ENCODE measurements around the gene XPO5. TPM values are rescaled to one million over a fixed set of nuclear protein-coding genes. Genes with fewer than 3 reads are reported as not detected.

Gene XPO5
- total RNA-seq, 1 experiment from 2014 or later, result 114 TPM

DNA sequence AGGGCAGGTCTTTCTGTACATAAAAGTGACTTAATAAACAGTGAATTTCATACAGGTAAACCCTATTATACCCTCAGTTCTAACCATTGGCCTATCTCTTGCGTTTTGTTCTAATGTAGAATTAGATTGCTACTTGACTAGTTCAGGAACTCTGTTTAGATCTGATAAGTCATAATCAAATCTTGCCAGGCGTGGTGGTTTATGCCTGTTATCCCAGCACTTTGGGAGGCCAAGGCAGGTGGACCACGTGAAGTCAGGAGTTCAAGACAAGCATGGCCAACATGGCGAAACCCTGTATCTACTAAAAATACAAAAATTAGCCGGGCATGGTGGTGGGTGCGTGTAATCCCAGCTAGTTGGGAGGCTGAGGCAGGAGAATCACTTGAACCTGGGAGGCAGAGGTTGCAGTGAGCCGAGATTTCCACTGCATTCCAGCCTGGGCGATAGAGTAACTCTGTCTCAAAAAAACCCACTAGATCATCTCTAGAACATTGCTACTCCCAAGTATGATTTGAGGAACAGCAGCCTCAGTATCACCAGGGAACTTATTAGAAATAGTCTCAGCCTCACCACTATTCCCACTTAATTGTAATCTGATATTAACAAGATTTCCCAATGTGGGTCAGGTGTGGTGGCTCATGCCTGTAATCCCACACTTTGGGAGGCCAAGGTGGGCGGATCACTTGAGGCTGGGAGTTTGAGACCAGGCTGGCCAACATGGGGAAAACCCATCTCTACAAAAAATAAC is 41.1 kb upstream of the XPO5 start:
- Mint-ChIP-seq H3K4me1 (no peaks in the 10 kb centered on the region), H3K27ac (no peak overlapping the region), H3K36me3 (ENCODE audit: insufficient read depth in 1 of 3, low read depth in 3 of 3) (peaks cover 11 to 50% (median 38%) of the 10 kb centered on the region in 3 experiments; a peak in 6 of 7 replicates), H3K27me3 (ENCODE audit: low read depth) (no peaks in the 10 kb centered on the region), H3K4me3 (no peak overlapping the region; a peak in 1 of 5 replicates), H3K9me3 (no peaks in the 10 kb centered on the region)
- Histone ChIP-seq H4K91ac (ENCODE audit: insufficient read length, low read depth, low read length) (no peak overlapping the region), H4K5ac (ENCODE audit: insufficient read length, low read depth, low read length) (no peak overlapping the region), H3K79me2 (ENCODE audit: insufficient read depth, low read length) (no peaks in the 10 kb centered on the region), H3K79me1 (ENCODE audit: insufficient read depth, low read depth, low read length, poor library complexity, severe bottlenecking) (no peaks in the 10 kb centered on the region), H3K9ac (ENCODE audit: extremely low read depth, insufficient read length, low read length) (no peak overlapping the region), H3K4me2 (ENCODE audit: insufficient read depth, insufficient read length, low read length) (no peak overlapping the region), H4K20me1 (ENCODE audit: control insufficient read depth, insufficient read depth, insufficient read length) (no peaks in the 10 kb centered on the region), H2AFZ (ENCODE audit: low read length) (no peak overlapping the region), H2BK5ac (ENCODE audit: insufficient read length, low read length) (no peak overlapping the region), H3K27me3 (ENCODE audit: insufficient read depth, low read length) (no peaks in the 10 kb centered on the region), H3K9me3 (ENCODE audit: control insufficient read depth, low read depth, low read length) (no peaks in the 10 kb centered on the region), H3K14ac (ENCODE audit: insufficient read depth, low read length) (no peak overlapping the region), H3K18ac (ENCODE audit: insufficient read length, low read depth, low read length) (no peak overlapping the region), H4K8ac (replicated peaks; ENCODE audit: insufficient read length, low read depth, low read length) (no peak overlapping the region), H3K4ac (ENCODE audit: low read depth, low read length) (no peak overlapping the region), H3K4me1 (ENCODE audit: insufficient read depth, low read length) (no peaks in the 10 kb centered on the region), H3K56ac (ENCODE audit: insufficient read length, low read depth, low read length) (no peak overlapping the region), H2BK12ac (ENCODE audit: insufficient read length, low read depth, low read length) (no peak overlapping the region), H3K27ac (ENCODE audit: insufficient read length, low read depth, low read length) (no peak overlapping the region), H2BK15ac (ENCODE audit: low read depth, low read length) (no peak overlapping the region), H3K23me2 (ENCODE audit: insufficient read length, low read depth, low read length, poor library complexity, severe bottlenecking) (no peaks in the 10 kb centered on the region), H2BK120ac (ENCODE audit: low read depth, low read length, poor library complexity, severe bottlenecking) (no peak overlapping the region), H2BK20ac (ENCODE audit: low read depth, low read length, poor library complexity, severe bottlenecking) (no peak overlapping the region), H2AK5ac (ENCODE audit: insufficient read length, low read length) (no peak overlapping the region), H3K23ac (ENCODE audit: insufficient read length, low read depth, low read length) (no peak overlapping the region), H3T11ph (ENCODE audit: low read length) (no peak overlapping the region)
- TF ChIP-seq, protein P1, sequence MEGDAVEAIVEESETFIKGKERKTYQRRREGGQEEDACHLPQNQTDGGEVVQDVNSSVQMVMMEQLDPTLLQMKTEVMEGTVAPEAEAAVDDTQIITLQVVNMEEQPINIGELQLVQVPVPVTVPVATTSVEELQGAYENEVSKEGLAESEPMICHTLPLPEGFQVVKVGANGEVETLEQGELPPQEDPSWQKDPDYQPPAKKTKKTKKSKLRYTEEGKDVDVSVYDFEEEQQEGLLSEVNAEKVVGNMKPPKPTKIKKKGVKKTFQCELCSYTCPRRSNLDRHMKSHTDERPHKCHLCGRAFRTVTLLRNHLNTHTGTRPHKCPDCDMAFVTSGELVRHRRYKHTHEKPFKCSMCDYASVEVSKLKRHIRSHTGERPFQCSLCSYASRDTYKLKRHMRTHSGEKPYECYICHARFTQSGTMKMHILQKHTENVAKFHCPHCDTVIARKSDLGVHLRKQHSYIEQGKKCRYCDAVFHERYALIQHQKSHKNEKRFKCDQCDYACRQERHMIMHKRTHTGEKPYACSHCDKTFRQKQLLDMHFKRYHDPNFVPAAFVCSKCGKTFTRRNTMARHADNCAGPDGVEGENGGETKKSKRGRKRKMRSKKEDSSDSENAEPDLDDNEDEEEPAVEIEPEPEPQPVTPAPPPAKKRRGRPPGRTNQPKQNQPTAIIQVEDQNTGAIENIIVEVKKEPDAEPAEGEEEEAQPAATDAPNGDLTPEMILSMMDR (conservative IDR thresholded peaks at IDR 0.05), result no peak
- no CpG with 5 or more reads among the region's 9 CpGs for WGBS (ENCODE audit: extremely low coverage, insufficient read length, low lambda C conversion rate)
- no peak for DNase-seq
